ENCODE data around the gene FNDC3B.

FNDC3B gene

GRCh38 chr3:172298247-172298646, 258.9 kb downstream of the FNDC3B start:
- no peak for DNase-seq

GRCh38 chr3:172300187-172300586, 260.8 kb downstream of the FNDC3B start:
- no peak for DNase-seq

- DNase-seq, result no peak
Measured at GRCh38 chr3:172300862-172301261, 261.5 kb downstream of the FNDC3B start.

GRCh38 chr3:172302203-172302602, 262.8 kb downstream of the FNDC3B start:
- DNase-seq, result no peak

- peak; percentile 2 for DNase-seq
Measured at GRCh38 chr3:172303181-172303580, 263.8 kb downstream of the FNDC3B start.

- DNase-seq, result no peak
Measured at GRCh38 chr3:172303941-172304558, 264.7 kb downstream of the FNDC3B start.

- no peak for DNase-seq
Measured at GRCh38 chr3:172305552-172305951, 266.2 kb downstream of the FNDC3B start.

GRCh38 chr3:172305974-172306373, 266.6 kb downstream of the FNDC3B start:
- DNase-seq, result no peak

GRCh38 chr3:172307141-172307560, 267.8 kb downstream of the FNDC3B start:
- no peak for DNase-seq

- DNase-seq, result no peak
Measured at GRCh38 chr3:172309059-172309458, 269.7 kb downstream of the FNDC3B start.

- DNase-seq, result no peak
Measured at GRCh38 chr3:172309741-172310427, 270.5 kb downstream of the FNDC3B start.

GRCh38 chr3:172310428-172310760, 271.0 kb downstream of the FNDC3B start:
- DNase-seq, result no peak

GRCh38 chr3:172311217-172311616, 271.8 kb downstream of the FNDC3B start:
- no peak for DNase-seq

- no peak for DNase-seq
Measured at GRCh38 chr3:172312001-172312400, 272.6 kb downstream of the FNDC3B start.

- no peak for DNase-seq
Measured at GRCh38 chr3:172312711-172313110, 273.3 kb downstream of the FNDC3B start.

GRCh38 chr3:172313671-172314070, 274.3 kb downstream of the FNDC3B start:
- DNase-seq, result no peak

GRCh38 chr3:172314591-172315160, 275.3 kb downstream of the FNDC3B start:
- no peak for DNase-seq

GRCh38 chr3:172315401-172316091, 276.2 kb downstream of the FNDC3B start:
- peak; percentile 7 for DNase-seq

GRCh38 chr3:172316758-172317157, 277.4 kb downstream of the FNDC3B start:
- DNase-seq, result no peak

- no peak for DNase-seq
Measured at GRCh38 chr3:172317481-172317880, 278.1 kb downstream of the FNDC3B start.

- no peak for DNase-seq
Measured at GRCh38 chr3:172317984-172318383, 278.6 kb downstream of the FNDC3B start.

- DNase-seq, result no peak
Measured at GRCh38 chr3:172319595-172319994, 280.2 kb downstream of the FNDC3B start.

GRCh38 chr3:172320468-172320867, 281.1 kb downstream of the FNDC3B start:
- DNase-seq, result no peak

GRCh38 chr3:172321035-172321434, 281.7 kb downstream of the FNDC3B start:
- peak; percentile 14 for DNase-seq
